ENCODE measurements around the gene OR5D16. TPM values are rescaled to one million over a fixed set of nuclear protein-coding genes. Genes with fewer than 3 reads are reported as not detected.
"Not testable (repeated sequence)": the region's sequence is repeated elsewhere in the genome, so short reads cannot be mapped to it uniquely, and the experiment has no call there.

Gene OR5D16
- total RNA-seq, 2 experiments from 2014 or later: not detected

DNA sequence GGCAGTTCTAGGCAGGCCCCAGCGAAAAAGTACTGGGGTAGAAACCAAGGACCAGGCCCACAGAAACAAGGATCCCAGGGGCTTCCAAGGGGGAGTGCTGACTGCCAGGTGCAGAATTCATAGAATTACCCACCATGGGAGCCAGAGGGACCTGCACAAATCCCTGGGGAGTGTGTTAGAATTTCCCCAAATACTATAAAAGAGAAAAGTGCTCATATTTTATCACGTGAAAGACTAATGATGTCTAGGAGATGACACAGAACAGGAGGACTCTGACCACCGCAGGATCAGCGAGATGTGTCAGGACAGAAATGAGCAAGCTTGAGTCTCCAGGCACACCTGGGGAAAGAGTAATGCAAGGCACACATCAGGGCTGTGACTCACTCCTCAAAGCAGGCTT is 28.8 kb downstream of the OR5D16 start:
- H3K9me3 Mint-ChIP-seq (ENCODE audit: low read depth); DNase-seq; H3K4me1 Mint-ChIP-seq; ATAC-seq; H3K27me3 Mint-ChIP-seq; H3K4me3 Mint-ChIP-seq; H3K27ac Mint-ChIP-seq; POLR2A ChIA-PET; H3K36me3 Mint-ChIP-seq (ENCODE audit: low read depth); intact Hi-C loops (cut with DNase I, micrococcal nuclease); CTCF ChIA-PET: not testable (repeated sequence)

DNA sequence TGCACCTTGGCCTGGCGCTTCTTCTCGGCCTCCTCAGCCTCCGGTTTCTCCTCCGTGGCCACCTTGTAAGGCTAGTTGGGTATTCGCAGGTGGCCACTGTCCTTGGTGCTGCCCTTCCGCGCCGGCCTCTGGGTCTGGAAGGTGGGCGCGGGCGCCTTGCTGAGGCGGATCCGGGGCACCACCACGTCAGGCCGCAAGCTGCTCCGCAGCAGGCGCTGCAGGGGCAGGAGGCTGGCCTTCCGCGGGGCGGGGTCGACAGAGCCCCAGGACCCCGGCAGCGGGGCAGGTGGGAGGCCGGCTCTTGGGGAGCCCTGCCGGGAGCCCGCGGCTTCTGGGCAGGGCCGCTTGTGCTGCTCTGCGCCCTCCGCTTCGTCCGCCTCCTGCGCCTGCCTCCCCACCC is 34.2 kb downstream of the OR5D16 start:
- CTCF ChIA-PET; H3K36me3 Mint-ChIP-seq (ENCODE audit: low read depth); intact Hi-C loops (cut with DNase I, micrococcal nuclease); DNase-seq; H3K27ac Mint-ChIP-seq; ATAC-seq; H3K4me1 Mint-ChIP-seq; H3K27me3 Mint-ChIP-seq; H3K9me3 Mint-ChIP-seq (ENCODE audit: low read depth); POLR2A ChIA-PET; H3K4me3 Mint-ChIP-seq: not testable (repeated sequence)

GRCh38 chr11:55873146-55873545 is 34.6 kb downstream of the OR5D16 start:
- ATAC-seq; H3K9me3 Mint-ChIP-seq (ENCODE audit: low read depth); H3K4me3 Mint-ChIP-seq; H3K4me1 Mint-ChIP-seq; POLR2A ChIA-PET; H3K36me3 Mint-ChIP-seq (ENCODE audit: low read depth); DNase-seq; intact Hi-C loops (cut with DNase I, micrococcal nuclease); H3K27me3 Mint-ChIP-seq; H3K27ac Mint-ChIP-seq; CTCF ChIA-PET: not testable (repeated sequence)

- H3K27me3 Mint-ChIP-seq; H3K36me3 Mint-ChIP-seq (ENCODE audit: low read depth); H3K27ac Mint-ChIP-seq; ATAC-seq; DNase-seq; POLR2A ChIA-PET; H3K4me1 Mint-ChIP-seq; intact Hi-C loops (cut with DNase I, micrococcal nuclease); H3K9me3 Mint-ChIP-seq (ENCODE audit: low read depth); H3K4me3 Mint-ChIP-seq; CTCF ChIA-PET: not testable (repeated sequence)
These were observed 44.4 kb downstream of the OR5D16 start, which contains the start of gene TRIM51 for GRCh38 chr11:55882997-55883396. Gene TRIM51, plus strand, starts transcription at chr11:55883297. Its CDS starts 2,132 bp downstream, at chr11:55885429.

DNA sequence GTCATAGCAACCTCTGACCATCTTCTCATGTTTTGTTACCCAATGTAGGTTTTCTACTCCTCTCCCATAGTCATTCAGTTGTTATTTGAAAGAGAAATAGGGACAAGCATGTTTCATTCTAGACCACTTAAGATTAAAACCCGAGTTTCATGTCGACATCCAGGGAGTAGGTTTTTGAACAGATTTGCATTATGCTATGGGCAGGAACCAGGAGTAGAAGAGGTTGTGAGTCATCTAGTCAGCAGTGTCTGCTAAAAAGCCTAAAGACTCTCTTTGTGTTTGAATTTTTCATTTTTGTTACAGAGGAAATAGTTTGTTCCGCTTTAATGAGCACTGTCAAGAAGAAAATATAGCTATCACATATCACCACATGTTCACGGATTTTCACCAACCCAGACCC is 46.4 kb downstream of the OR5D16 start:
- H3K9me3 Mint-ChIP-seq (ENCODE audit: low read depth); CTCF ChIA-PET; intact Hi-C loops (cut with DNase I, micrococcal nuclease); ATAC-seq; H3K4me3 Mint-ChIP-seq; H3K36me3 Mint-ChIP-seq (ENCODE audit: low read depth); H3K4me1 Mint-ChIP-seq; H3K27me3 Mint-ChIP-seq; POLR2A ChIA-PET; DNase-seq; H3K27ac Mint-ChIP-seq: not testable (repeated sequence)

DNA sequence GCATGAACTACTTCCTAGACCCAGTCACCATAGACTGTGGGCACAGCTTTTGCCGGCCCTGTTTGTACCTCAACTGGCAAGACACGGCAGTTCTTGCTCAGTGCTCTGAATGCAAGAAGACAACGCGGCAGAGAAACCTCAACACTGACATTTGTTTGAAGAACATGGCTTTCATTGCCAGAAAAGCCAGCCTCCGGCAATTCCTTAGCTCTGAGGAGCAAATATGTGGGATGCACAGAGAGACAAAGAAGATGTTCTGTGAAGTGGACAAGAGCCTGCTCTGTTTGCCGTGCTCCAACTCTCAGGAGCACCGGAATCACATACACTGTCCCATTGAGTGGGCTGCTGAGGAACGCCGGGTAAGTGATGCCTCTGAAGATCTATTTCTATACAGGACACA is 46.9 kb downstream of the OR5D16 start:
- H3K4me1 Mint-ChIP-seq; DNase-seq; POLR2A ChIA-PET; intact Hi-C loops (cut with DNase I, micrococcal nuclease); H3K9me3 Mint-ChIP-seq (ENCODE audit: low read depth); H3K36me3 Mint-ChIP-seq (ENCODE audit: low read depth); H3K27me3 Mint-ChIP-seq; CTCF ChIA-PET; H3K27ac Mint-ChIP-seq; H3K4me3 Mint-ChIP-seq; ATAC-seq: not testable (repeated sequence)

Other genes starting within 250 kb of the OR5D16 start
- gene OR4C11, start 231.1 kb upstream of the OR5D16 start, total RNA-seq: not detected
- not detected for gene OR4P4, start 203.6 kb upstream of the OR5D16 start, total RNA-seq
- not detected for gene OR4S2, start 190.4 kb upstream of the OR5D16 start, total RNA-seq
- not detected for gene OR4C6, start 176.6 kb upstream of the OR5D16 start, total RNA-seq
- gene OR5D13, start 65.3 kb upstream of the OR5D16 start, total RNA-seq: not detected
- not detected for gene OR5D14, start 43.2 kb upstream of the OR5D16 start, total RNA-seq
- not detected for gene OR5L1, start 27.4 kb upstream of the OR5D16 start, total RNA-seq
- not detected for gene OR5D18, start 19.1 kb upstream of the OR5D16 start, total RNA-seq
- not detected for gene OR5L2, start 11.5 kb upstream of the OR5D16 start, total RNA-seq
- gene TRIM51, start 44.5 kb downstream of the OR5D16 start, total RNA-seq: not detected
- gene OR5W2, start 75.8 kb downstream of the OR5D16 start, total RNA-seq: not detected
- gene OR5I1, start 97.6 kb downstream of the OR5D16 start, total RNA-seq: not detected
- not detected for gene OR10AG1, start 131.2 kb downstream of the OR5D16 start, total RNA-seq
- not detected for gene OR5F1, start 155.9 kb downstream of the OR5D16 start, total RNA-seq
- not detected for gene OR5AS1, start 188.9 kb downstream of the OR5D16 start, total RNA-seq

All from activated CD4-positive, alpha-beta T cell treated with anti-CD3 and anti-CD28 coated beads for 36 hours (primary cell).